ENCODE measurements around the gene ADCY9.

ADCY9 gene

DNA sequence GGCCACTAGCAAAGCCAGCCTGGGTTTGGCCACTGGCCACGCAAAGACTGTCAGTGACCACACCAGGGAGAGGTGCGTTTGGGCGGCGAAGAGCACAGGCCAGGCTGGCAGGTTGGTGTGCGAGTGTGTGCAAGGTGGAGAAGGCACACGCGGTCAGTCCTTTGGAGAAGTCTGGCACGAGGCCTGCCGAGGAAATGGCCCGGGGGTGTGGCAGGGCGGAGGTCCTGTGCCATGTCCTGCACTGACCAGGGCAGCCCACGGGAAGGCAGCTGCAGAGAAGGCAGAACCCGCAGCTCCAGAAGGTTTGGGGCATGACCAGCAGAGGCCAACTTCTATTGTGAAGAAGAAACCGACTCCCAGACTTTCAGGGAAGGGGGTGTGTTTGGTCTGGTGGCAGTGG lies 90.8 kb downstream of the ADCY9 start:
- DNase-seq: no peak

DNA sequence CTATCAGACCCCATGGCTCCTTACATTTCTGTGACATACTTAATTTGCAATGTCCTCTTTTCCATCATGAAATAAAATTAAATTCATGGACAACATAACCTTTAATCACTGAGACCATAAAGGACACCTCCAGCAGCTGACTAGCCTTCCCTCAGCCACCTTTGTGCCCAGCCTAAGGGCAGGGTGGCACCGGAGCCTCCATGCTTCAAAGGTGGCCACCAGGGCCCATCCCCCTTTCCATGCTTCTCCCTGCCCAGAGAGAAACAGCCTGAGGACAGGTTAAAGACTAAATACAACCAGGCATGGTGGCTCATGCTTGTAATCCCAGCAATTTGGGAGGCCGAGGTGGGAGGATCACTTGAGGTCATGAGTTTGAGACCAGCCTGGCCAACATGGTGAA lies 94.3 kb downstream of the ADCY9 start:
- DNase-seq: no peak

DNA sequence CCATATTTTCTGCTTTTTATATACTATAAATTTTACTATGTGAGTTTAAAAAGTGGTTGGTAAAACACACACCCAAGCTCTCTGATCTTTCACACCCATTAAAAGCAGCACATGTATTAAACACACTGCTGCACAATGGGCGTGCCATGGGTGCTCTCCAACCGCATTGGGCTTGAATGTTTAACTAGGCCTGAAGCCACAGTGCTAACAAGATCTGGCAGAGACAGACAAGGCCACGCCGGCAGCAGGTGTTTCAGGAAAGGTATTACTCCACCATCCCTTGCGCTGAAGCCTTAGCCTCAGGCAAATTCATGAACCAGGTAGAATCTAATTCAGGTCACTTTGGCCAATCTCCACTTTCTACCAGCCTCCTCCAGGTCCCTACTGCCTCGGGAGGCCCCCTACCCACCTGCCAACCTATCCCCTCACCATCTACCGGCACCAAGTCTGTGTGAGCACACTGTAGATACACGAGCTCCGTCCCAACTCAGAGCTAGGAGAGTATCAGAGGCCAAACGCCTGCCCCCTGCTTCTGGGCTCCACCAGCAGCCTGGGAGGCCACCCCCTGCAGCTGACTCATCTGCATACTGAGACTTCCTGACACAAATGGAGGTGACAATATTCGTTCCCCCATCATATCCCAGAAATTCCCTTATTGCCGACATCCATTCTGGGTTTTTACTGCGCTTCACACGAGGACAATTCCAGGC lies 95.0 kb downstream of the ADCY9 start:
- peak; percentile 92 to 93 for DNase-seq

DNA sequence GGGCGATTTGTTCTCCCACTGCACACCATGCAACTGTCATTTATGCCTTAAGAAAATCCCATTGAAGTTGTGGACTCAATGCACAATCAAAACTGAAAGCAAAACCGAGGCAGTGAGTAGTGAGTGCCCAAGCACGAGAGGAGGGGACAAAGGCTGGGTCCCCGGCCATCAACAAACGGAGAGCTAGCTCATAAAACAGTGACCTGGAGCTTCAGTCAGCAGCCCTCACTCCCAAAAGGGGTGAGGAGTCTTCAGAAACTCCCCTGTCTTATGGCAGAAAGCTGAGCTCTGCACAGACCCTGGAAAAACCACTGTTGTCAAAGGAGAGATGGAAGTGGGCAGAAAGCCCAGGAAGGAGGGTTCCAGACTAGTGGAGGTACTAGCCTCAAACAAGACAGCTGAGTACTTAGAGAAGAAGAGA lies 96.9 kb downstream of the ADCY9 start:
- no peak for DNase-seq

DNA sequence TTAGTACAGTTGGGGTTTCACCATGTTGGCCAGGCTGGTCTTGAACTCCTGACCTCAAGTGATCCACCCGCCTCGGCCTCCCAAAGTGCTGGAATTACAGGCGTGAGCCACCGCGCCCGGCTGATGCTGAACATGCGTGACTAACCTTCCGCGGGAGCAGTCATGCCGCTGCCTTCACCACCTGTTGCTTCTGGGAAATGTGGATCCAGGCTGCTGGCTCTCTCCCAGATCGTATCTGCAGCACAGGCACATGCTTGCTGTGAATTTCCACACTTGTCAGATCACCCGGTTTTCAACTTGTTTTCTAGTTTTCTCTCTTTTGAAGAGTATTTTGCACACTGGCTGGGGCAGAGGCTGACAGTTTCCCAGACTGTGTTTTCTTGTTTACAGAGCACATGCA lies 97.9 kb downstream of the ADCY9 start:
- no peak for DNase-seq

DNA sequence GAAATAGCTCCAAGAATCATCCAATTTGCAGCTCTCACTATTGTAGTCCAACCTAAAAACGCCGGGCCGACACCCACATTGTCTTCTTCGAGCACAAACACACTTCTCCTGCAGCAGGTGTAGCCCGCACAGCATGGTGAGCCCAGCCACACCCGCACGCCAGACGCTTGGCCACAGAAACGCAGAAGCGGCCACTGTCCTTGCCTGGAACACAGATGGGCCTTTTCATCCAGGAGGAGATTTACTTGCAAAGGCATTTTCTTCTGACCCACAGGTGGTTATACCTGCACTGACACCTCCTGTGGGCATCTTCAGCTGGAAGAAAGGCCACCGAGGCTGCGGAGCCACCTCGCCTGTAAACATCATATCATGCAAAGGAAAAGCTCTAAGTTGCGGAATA lies 98.4 kb downstream of the ADCY9 start:
- no peak for DNase-seq

DNA sequence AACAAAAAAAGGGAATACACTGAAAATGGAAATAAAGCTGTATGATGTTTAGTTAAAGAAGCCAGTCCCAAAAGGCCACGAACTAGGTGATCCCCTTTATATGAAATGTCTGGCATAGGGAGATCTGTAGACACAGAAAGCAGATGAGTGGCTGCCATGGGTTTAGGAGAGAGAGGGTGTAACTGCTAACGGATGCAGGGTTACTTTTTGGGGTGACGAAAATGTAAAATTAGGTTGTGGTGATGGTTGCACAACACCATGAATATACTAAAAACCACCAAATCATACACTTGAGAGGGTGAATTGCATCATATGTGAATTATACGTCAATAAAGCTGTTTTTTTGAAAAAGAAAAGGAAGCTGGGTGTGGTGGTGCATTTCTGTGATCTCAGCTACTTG lies 99.6 kb downstream of the ADCY9 start:
- no peak for DNase-seq

DNA sequence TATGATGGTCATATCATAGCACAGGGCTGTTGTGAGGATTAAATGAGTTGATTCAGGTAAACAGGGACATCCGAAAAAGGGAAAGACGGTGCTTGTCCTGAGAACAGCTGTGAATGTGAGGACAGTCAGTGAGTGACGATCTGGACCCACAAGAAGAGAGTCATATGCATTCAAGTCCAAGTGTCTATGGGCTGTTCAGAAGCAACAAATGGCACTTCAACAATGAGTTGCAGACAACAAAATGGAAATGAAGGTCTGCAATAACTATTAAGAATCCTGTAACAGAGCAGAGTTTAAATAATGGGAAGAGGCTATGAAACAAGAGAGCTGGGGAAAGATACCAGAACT lies 100.3 kb downstream of the ADCY9 start:
- no peak for DNase-seq

DNA sequence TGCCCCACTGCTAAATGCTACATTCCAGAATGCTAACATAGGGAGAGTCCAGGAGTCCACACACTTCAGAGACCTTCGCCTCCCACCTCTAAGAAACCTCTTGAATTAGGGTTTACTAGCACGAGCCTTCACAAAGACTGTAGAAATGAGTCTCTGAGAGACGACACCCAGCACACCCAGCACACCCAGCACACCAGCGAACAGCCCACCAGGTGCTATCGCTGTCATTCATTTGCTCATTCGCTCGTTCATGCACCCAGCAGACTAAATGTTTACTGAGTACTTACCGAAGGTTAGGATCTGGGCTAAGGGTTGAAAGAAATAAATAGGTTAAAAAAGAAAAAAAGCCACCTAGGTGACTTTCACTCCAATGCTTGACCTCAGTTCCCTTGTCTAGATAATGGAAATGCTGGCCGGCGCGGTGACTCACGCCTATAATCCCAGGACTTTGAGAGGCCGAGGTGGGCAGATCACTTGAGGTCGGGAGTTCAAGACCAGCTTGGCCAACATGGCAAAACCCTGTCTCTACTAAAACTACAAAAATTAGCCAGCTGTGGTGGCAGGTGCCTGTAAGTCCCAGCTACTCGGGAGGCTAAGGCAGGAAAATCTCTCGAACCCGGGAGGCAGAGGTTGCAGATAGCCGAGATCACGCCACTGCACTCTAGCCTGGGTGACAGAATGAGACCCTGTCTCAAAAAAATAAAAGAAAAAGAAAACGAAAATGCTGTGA lies 100.8 kb downstream of the ADCY9 start:
- no peak for DNase-seq

DNA sequence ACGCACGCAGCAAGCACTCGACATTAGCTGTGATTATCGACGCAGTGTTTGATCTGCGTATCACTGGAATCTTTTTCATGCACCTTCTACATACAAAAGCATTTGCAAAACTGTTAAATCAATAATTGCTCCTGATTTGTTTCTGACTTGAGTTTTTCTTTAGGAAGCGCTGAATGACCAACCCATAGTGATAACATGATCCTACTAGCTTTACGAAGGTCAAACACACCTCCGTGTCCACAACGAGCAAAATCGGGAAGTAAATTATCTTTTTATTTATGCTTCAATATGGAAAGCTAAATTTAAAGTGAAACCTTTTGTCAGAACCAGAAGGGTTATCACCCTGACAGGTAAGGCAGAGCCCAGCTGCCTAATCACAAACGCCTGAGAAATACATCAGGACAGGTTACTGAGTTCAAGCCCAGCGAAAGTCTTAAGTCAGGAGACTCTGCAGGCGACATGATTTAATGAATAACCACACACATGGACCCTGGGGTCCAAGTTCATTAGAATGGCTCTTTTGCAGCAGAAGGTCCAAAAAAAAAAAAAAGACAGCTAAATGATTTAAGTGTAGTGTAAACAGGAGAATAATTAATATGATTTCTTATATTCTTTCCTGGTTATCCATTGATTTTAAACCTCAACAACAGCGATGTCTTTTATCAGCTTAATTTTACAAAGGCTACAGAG lies 104.2 kb downstream of the ADCY9 start:
- no peak for DNase-seq

DNA sequence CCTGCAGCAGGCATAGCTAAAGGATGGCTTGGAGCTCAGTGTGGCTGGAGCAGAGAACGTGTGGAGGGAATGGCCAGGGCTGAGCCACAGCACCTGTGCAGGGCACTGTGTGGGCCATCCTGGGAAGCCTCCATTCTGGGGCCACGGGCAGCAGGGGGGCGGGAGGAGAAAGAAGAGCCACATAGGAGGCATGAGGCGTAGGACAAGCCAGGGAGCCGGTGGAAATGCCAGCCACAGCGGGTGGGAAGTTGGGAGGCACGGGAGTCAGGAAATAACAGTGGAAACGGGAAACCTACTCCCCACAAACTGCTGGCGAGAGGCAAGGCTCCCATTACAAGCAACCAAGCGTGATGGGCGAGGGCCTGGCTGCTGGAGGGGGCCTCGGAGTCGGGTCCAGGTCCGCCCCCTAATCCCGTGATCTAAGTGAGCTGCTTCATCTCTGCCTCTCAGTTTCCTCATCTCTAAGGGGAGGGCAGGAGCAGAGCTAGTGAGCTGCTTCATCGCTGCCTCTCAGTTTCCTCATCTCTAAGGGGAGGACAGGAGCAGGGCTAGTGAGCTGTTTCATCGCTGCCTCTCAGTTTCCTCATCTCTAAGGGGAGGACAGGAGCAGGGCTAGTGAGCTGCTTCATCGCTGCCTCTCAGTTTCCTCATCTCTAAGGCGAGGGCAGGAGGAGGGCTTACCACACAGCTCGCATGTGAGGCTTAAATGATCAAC lies 104.9 kb downstream of the ADCY9 start:
- DNase-seq: no peak

DNA sequence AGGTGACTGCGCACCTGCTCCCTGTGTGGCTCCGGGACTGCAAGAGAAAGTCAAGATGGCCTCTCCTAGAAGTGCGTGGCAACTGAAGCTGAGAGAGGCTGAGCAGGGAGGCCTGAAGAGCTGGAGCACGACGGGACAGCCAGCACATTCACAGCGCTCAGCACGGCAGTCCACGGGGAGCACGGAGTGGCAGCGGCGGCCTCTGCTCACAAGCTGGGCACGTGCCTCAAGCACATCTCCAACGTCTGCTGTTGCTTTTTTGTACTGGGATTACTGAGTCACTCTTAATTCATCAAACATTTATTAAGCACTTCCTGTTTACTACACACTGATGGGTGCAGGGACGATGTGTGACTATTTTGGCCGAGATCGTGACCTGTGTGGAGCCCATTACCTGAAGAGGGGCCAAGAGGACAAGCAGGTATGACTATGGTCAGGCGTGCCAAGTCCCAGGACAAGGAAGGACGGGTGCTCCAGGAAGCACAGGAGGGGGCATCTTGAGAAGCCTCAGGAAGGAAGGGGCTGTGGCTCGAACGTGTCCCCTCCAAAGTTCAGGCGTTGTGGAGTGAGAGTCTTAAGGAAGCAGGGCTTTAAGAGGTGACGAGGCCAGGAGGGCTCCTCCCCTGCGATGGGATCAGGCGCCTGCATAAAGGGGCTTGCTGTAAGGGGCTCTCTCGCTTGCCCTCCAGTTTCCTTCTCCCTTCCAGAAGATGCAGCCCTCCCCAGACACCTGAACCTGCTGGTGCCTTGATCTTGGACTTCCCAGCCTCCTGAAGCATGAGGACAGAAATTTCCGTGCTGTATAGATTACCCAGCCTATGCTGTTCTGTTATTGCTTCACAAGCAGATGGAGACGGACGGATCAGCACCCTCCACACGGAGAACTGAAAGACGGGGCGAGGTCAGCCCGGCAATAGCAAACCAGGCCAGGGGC lies 105.8 kb downstream of the ADCY9 start:
- DNase-seq: no peak

DNA sequence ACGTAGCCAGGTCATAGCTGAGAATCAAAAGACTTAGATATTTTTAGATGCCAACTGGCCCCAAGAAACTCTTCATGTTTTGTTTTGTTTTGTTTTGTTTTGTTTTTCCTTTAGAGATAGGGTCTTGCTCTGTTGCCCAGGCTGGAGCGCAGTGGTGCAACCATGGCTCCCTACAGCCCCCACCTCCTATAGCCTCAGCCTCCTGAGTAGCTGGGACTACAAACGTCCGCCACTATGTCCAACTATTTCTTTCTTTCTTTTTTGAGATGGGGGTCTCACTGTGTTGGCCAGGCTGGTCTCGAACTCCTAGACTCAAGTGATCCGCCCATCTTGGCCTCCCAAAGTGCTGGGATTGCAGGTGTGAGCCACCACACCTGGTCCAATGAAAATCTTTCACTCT lies 107.1 kb downstream of the ADCY9 start:
- DNase-seq: no peak

DNA sequence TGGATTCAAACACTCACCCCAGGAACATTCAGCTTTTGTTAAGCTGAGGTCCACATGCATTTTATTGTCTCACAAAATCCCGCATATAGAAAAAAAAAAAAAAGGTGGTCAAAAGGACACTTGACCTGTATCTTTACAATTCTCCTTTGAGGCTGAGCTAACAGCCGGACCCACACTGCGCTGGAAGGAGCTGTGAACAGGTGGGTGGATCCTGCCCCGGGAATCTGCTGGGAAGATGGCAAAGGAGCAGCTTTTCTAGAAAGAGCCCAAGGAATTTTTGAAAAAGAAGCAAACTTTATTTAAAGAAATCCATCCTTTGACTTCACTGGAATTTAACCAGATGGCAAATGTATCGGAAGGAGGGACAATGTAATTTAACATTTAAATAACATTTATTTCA lies 108.1 kb downstream of the ADCY9 start:
- no peak for DNase-seq

DNA sequence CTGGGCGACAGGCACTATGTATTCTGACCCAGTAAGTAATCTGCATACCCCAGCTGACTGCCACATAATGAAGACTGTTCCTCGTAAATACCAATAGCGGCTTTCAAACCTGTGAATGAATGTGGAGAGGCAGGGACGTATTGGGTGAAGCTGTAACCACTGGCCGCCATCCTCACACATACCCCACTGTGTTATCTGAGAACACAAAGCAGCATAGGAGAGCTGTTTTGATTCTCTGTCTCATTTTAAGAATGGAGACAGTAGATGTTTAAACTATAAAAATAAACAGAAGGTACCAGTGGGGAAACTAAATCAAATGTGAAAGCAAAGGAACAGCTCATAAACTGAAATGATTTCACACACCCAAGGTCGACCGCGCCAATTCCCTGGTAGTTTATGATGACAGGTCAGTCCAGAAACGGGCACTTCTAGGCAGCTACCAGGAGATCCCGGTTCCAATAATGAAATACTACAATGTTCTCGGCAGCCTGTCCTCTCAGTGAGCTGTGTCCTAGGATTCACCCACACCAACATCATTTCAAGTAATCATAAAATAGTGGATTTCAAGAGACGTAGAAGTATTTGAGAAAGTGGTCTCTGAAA lies 109.7 kb downstream of the ADCY9 start:
- no peak for DNase-seq

DNA sequence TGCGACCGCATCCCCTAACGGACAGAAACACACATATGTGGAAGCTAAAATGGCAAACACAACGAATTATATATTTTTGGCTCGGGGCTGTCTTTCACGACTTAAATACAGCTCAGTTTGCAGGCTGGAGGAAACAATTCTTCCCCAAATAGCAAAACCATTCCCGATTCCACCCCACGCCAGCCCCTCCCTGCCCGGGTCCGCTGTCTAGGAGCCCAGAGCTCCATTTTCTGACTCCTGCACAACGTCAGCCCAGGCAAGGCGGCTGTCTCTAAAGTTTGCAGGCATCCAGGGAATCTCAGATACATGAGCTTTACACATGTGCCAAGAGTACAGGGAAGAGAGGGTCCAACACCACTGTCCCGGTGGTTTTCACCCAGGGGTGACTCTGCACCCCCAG lies 110.5 kb downstream of the ADCY9 start:
- DNase-seq: no peak

DNA sequence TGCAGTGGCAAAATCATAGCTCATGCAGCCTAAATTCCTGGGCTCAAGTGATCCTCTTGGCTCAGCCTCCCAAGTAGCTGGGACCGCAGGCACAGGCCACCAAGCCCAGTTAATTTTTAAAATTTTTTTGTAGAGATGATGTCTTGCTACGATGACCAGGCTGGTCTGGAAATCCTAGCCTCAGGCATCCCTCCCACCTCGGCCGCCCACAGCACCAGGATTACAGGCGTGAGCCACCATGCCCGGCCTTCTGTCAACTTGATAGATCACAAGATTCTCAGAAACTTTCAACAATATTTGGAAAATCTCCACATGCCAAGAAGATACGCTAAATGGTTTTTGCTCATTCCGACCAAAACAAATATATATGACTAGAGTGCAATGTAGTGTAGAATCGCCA lies 111.0 kb downstream of the ADCY9 start:
- no peak for DNase-seq

DNA sequence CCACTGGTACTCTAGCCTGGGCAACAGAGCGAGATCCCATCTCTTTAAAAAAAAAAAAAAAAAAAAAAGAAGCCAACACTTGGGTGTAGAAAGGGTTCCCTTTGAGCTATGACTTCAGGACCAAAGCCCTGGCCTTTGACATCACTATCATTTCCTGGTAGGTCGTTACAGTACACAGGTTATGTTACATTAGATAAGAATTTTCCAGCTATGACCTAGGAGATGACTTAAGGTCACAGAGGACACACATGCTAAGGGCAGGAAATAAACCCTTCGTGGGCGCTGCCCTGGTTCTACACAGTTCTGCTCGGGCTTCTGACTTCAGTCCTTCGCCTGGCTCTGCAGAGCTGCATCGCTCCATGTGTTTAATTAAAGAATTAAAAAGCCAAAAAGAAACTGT lies 112.0 kb downstream of the ADCY9 start:
- DNase-seq: no peak

DNA sequence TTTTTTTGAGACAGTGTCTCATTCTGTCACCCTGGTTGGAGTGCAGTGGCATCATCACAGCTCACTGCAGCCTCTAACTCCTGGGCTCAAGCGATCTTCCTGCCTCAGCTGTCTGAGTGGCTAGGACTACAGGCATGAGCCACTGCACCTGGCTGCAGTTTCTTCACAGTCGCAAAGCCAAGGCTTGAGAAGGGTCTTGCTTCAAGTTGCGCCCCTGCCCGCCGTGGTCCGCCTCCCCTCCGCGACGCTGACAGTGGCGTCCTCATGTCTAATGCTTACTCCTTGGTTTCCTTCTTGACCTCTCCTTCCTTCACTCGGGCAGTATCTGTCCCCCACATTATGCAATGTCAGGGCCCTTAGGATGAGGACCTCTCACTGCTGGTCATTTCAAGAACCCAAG lies 112.7 kb downstream of the ADCY9 start:
- no peak for DNase-seq

DNA sequence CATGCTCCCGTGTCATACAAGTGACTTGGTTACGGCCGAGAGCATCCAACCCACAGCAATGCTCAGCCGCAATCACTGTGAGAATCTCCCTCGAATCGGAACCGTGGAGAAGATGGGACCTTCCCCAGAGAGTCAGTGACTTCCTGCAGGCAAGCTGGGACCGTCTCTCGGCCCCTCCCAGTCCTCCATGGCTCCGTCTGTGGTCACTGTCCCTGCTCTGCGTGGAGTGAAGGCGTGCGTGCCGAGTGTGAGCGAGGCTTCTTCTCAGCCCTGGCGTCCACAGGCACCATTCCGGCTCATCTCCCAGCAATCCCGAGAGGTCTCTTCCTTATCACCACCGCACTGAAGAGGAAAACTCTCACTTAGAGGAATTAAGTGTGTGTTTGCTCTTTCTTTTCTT lies 113.1 kb downstream of the ADCY9 start:
- no peak for DNase-seq

DNA sequence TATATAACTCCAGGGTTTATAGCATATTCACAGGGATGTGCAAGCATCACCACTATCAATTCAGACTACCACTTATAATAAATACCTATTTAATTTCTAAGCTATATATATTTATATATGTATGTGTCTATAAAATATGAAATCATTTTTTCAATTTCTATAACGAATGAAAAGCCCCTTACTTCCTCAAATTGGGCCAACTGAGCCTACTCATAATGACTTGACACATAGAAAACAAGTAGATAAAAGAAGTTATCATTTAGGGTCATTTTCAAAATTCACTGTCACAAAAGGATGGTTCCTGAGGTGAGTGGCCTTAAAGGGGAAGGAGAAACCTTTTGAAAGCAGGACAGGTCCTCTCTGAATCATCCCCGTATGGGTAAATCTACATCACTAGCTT lies 114.1 kb downstream of the ADCY9 start:
- no peak for DNase-seq

All from NCI-H526 (cell line).